HepG2 (cell line): ENCODE measurements around the gene ABHD15. TPM values are rescaled to one million over a fixed set of nuclear protein-coding genes. Genes with fewer than 3 reads are reported as not detected.
A peak's percentile ranks its signal among the peaks of the same experiment; 100 is the strongest.

Experiments
- ATAC-seq: fragments of 200-7000 bp; cut with Tn5 transposase; 3 replicates; pipeline ENCODE4 v1.9.1; 2020; ENCODE audit warnings: mild to moderate bottlenecking, moderate library complexity
- Bru-seq: library from RNA; stranded (reverse); fragments of 400-500 nt; gene quantifications from one replicate; lab custom pipeline; 2021; lab: Mats Ljungman, UMichigan
- BruChase-seq, 2 experiments: library from RNA; stranded (reverse); fragments of 400-500 nt; gene quantifications; one replicate each; lab custom pipeline; 2021; lab: Mats Ljungman, UMichigan
- BruUV-seq: library from RNA; stranded (reverse); fragments of 400-500 nt; replicated peaks from 2 replicates; lab custom pipeline; 2021; lab: Mats Ljungman, UMichigan
- CTCF ChIA-PET: fragments of 300-600 bp; formaldehyde crosslinking; extraction: SDS; loops from one replicate; lab custom pipeline; 2021; ENCODE audit warnings: low total read pairs, inconsistent platforms, low intra/inter-chr PET ratio; lab: Yijun Ruan, JAX
- POLR2A ChIA-PET: fragments of 350-600 bp; sonication (Branson Sonifier 250); formaldehyde crosslinking; loops from one replicate; lab custom pipeline; 2020; ENCODE audit warnings: antibody characterized with exemption, inconsistent platforms; lab: Yijun Ruan, JAX
- DNase-seq: peaks from one replicate; pipeline ENCODE4 v3.0.0-alpha.2; 2015; ENCODE audit warnings: low spot score
- FAIRE-seq: peaks from 3 replicates; lab custom pipeline; 2011; peaks lifted over from hg19 to GRCh38; lab: Jason Lieb, UNC
- H2AFZ ChIP-seq: one replicate; pipeline ENCODE4 v1.6.1; 2011; ENCODE audit warnings: low read length, inconsistent platforms
- H3K27ac ChIP-seq: fragments of 300-600 bp; 3 replicates; pipeline ENCODE4 v1.8.0; 2011; ENCODE audit warnings: mixed run types, mild to moderate bottlenecking, mixed read lengths, low read length, inconsistent platforms; ENCODE audit not compliant: insufficient read depth; ENCODE audit errors: extremely low read length
- H3K27me3 ChIP-seq, 2 experiments: fragments of 200-600 bp in 1 of 2; 2 replicates in 1 of 2; 3 replicates in 1 of 2; pipeline versions ENCODE4 v1.6.0 to v1.8.0; 2011; ENCODE audit warnings: low read length in 2 of 2, mild to moderate bottlenecking in 2 of 2, moderate library complexity in 2 of 2, inconsistent platforms in 1 of 2; ENCODE audit not compliant: insufficient read depth in 2 of 2, control insufficient read depth in 1 of 2
- H3K36me3 ChIP-seq, 2 experiments: fragments of 200-600 bp in 1 of 2; replicated peaks in 1 of 2; 2 replicates in 1 of 2; 3 replicates in 1 of 2; pipeline versions ENCODE4 v1.5.1 to v1.8.0; 2011; ENCODE audit warnings: low read length in 2 of 2, inconsistent platforms in 1 of 2; ENCODE audit not compliant: insufficient read depth in 2 of 2, control insufficient read depth in 1 of 2
- H3K4me1 ChIP-seq: 2 replicates; pipeline ENCODE4 v1.5.1; 2012; ENCODE audit warnings: low read length, inconsistent platforms; ENCODE audit not compliant: insufficient read depth
- H3K4me2 ChIP-seq: 2 replicates; pipeline ENCODE4 v1.6.0; 2011; ENCODE audit warnings: low read depth, low read length, inconsistent platforms
- H3K4me3 ChIP-seq, 3 experiments: fragments of 200-600 bp in 1 of 3; sonication (generic), shearing (Covaris generic) in 1 of 3; replicated peaks in 1 of 3; 2 replicates each; pipeline ENCODE4 v1.5.1; 2011 to 2016; ENCODE audit warnings: low read length in 3 of 3, inconsistent platforms in 2 of 3, low read depth in 2 of 3, mild to moderate bottlenecking in 2 of 3, control low read depth in 1 of 3, mixed read lengths in 1 of 3; ENCODE audit not compliant: insufficient read depth in 1 of 3
- H3K79me2 ChIP-seq: one replicate; pipeline ENCODE4 v1.6.1; 2011; ENCODE audit warnings: low read length, inconsistent platforms; ENCODE audit not compliant: insufficient read depth
- H3K9ac ChIP-seq: 2 replicates; pipeline ENCODE4 v1.6.0; 2011; ENCODE audit warnings: mild to moderate bottlenecking, low read depth, low read length, inconsistent platforms; ENCODE audit not compliant: insufficient read depth
- H3K9me3 ChIP-seq: 2 replicates; pipeline ENCODE4 v1.5.1; 2012; ENCODE audit warnings: mild to moderate bottlenecking, low read length
- H4K20me1 ChIP-seq: 2 replicates; pipeline ENCODE4 v1.6.0; 2011; ENCODE audit warnings: inconsistent platforms, mild to moderate bottlenecking, low read length, moderate library complexity; ENCODE audit not compliant: insufficient read depth
- ADNP ChIP-seq: sonication (generic); formaldehyde crosslinking; IDR thresholded peaks from 2 replicates; pipeline ENCODE4 v1.4.0; 2020; ENCODE audit warnings: missing genetic modification reagents
- AGO1 ChIP-seq: fragments of 200-400 bp; formaldehyde crosslinking; IDR thresholded peaks from 2 replicates; pipeline ENCODE4 v1.6.1; 2017; ENCODE audit warnings: mild to moderate bottlenecking, low read depth, low read length, moderate library complexity; ENCODE audit not compliant: poor library complexity, severe bottlenecking
- DMTF1 ChIP-seq: sonication (generic); formaldehyde crosslinking; IDR thresholded peaks from 2 replicates; pipeline ENCODE4 v1.4.0; 2020; ENCODE audit warnings: mild to moderate bottlenecking, missing genetic modification reagents
- MAZ ChIP-seq, 2 experiments: sonication (generic) in 1 of 2; formaldehyde crosslinking in 1 of 2; IDR thresholded peaks; 2 replicates each; pipeline versions ENCODE4 v1.5.0 to v1.6.1; 2012 to 2020; ENCODE audit warnings: low read depth in 2 of 2, mild to moderate bottlenecking in 2 of 2, borderline replicate concordance in 1 of 2, improper control_type of control experiment in 1 of 2, low read length in 1 of 2, missing genetic modification reagents in 1 of 2, moderate library complexity in 1 of 2
- MNT ChIP-seq: fragments of 450-650 bp; IDR thresholded peaks from 2 replicates; pipeline ENCODE4 v1.6.1; 2016
- NCOA2 ChIP-seq: sonication (generic); formaldehyde crosslinking; IDR thresholded peaks from 2 replicates; pipeline ENCODE4 v1.8.0; 2022; ENCODE audit warnings: inconsistent platforms
- SRSF1 ChIP-seq: fragments of 200-400 bp; formaldehyde crosslinking; optimal IDR thresholded peaks from 2 replicates; pipeline ENCODE3; 2017; ENCODE audit warnings: mild to moderate bottlenecking, low read depth, low read length, moderate library complexity
- TAF1 ChIP-seq: sonication (generic); formaldehyde crosslinking; IDR thresholded peaks from 2 replicates; pipeline ENCODE4 v1.4.0; 2020; ENCODE audit warnings: missing genetic modification reagents
- ZNF101 ChIP-seq: sonication (generic); formaldehyde crosslinking; IDR thresholded peaks from 2 replicates; pipeline ENCODE4 v1.4.0; 2020; ENCODE audit warnings: mild to moderate bottlenecking, low read depth, missing genetic modification reagents, borderline replicate concordance
- ZNF30 ChIP-seq: sonication (generic); formaldehyde crosslinking; IDR thresholded peaks from 2 replicates; pipeline ENCODE4 v1.5.0; 2020; ENCODE audit warnings: mild to moderate bottlenecking, missing genetic modification reagents
- ZNF746 ChIP-seq: sonication (generic); formaldehyde crosslinking; IDR thresholded peaks from 2 replicates; pipeline ENCODE4 v1.8.0; 2022; ENCODE audit warnings: mild to moderate bottlenecking, missing genetic modification reagents
- ZNF816 ChIP-seq: sonication (generic); formaldehyde crosslinking; IDR thresholded peaks from 2 replicates; pipeline ENCODE4 v1.8.0; 2022; ENCODE audit warnings: missing genetic modification reagents, mild to moderate bottlenecking, borderline replicate concordance
- WGBS: methylation state at CpG from one replicate; pipeline ENCODE4 v1.1.6; 2017; ENCODE audit warnings: low lambda C conversion rate; 5-methylcytosine and 5-hydroxymethylcytosine counted together
- in situ Hi-C: cut with HindIII; loops from 2 replicates; pipeline ENCODE4 v1.10.0; 2017; ENCODE audit warnings: low pct_unique_long_range_greater_than_20kb; ENCODE audit not compliant: extremely low pct_ligation_motif_present
- intact Hi-C: fragments of 100-400 bp; cut with micrococcal nuclease; formaldehyde crosslinking; loops from one replicate; pipeline ENCODE4 v1.10.0; 2022; ENCODE audit not compliant: unreplicated experiment
- long read RNA-seq, 2 experiments: library from RNA in 1 of 2; library from polyadenylated mRNA in 1 of 2; stranded (forward) in 1 of 2; unstranded in 1 of 2; transcript quantifications; one replicate each; pipeline ENCODE4 v2.0.0, GENCODE V29; 2019 to 2022
- polyA minus RNA-seq, 3 experiments: library from RNA; depleted of rRNA, polyadenylated mRNA; stranded (reverse); fragments of >200 nt; gene quantifications; 2 replicates each; pipeline ENCODE4 v1.2.3, GENCODE V29; 2011; ENCODE audit warnings: low replicate concordance in 1 of 3
- polyA plus RNA-seq, 8 experiments: library from polyadenylated mRNA; depleted of rRNA in 3 of 8; stranded (reverse) in 7 of 8; unstranded in 1 of 8; fragments of >200 nt; fragmentation: Illumina TruSeq in 4 of 8; extraction: Trizol in 4 of 8; gene quantifications; 2 replicates each; pipeline versions ENCODE4 v1.2.1 to v1.2.3, GENCODE V29; 2011 to 2016; ENCODE audit warnings: low read depth in 4 of 8, missing spikeins in 1 of 8, mixed read lengths in 1 of 8; ENCODE audit not compliant: insufficient read depth in 1 of 8
- total RNA-seq, 5 experiments: library from RNA; depleted of rRNA; stranded (reverse); fragments of >200 nt; fragmentation: Illumina TruSeq; extraction: Trizol; gene quantifications; 2 replicates each; pipeline ENCODE4 v1.2.3, GENCODE V29; 2016; ENCODE audit warnings: low read depth in 1 of 5

ABHD15 gene
- total RNA-seq (2016; rRNA removed; fragmentation: Illumina TruSeq; extraction: Trizol) (4.8 and 7.7 TPM in 2 replicates), polyA plus RNA-seq (2011; rRNA removed) (2.4 and 2.9 TPM in 2 replicates), polyA minus RNA-seq (2011; rRNA and poly(A)+ RNA removed; ENCODE audit: low replicate concordance) (9.2 and 15.6 TPM in 2 replicates), Bru-seq, nascent RNA (percentile 59 among the genes with signal in this experiment), BruChase-seq, experiment 1, labeled RNA remaining after a 6-hour chase (percentile 67 among the genes with signal in this experiment), BruChase-seq, experiment 2, labeled RNA remaining after a 2-hour chase (percentile 68 among the genes with signal in this experiment)
- total RNA-seq (2016; cell fraction: cytosol; rRNA removed; fragmentation: Illumina TruSeq; extraction: Trizol; ENCODE audit: low read depth), result 0.44 and 0.91 TPM in 2 replicates
- 5.0 and 7.3 TPM in 2 replicates for total RNA-seq (2016; cell fraction: insoluble cytoplasmic fraction; rRNA removed; fragmentation: Illumina TruSeq; extraction: Trizol)
- 3.2 and 3.6 TPM in 2 replicates for total RNA-seq (2016; cell fraction: membrane; rRNA removed; fragmentation: Illumina TruSeq; extraction: Trizol)
- 6.6 and 6.7 TPM in 2 replicates for total RNA-seq (2016; cell fraction: nucleus; rRNA removed; fragmentation: Illumina TruSeq; extraction: Trizol)
- 2.6 and 2.7 TPM in 2 replicates for polyA plus RNA-seq (2011; cell fraction: cytosol; rRNA removed)
- polyA plus RNA-seq (2011; cell fraction: nucleus; rRNA removed), result 2.3 and 2.7 TPM in 2 replicates
- 2.3 and 2.8 TPM in 2 replicates for polyA plus RNA-seq (2012)
- 0.60 and 0.61 TPM in 2 replicates for polyA plus RNA-seq (2016; cell fraction: cytosol; fragmentation: Illumina TruSeq; extraction: Trizol; ENCODE audit: low read depth)
- polyA plus RNA-seq (2016; cell fraction: insoluble cytoplasmic fraction; fragmentation: Illumina TruSeq; extraction: Trizol; ENCODE audit: low read depth), result 4.7 and 5.2 TPM in 2 replicates
- polyA plus RNA-seq (2016; cell fraction: membrane; fragmentation: Illumina TruSeq; extraction: Trizol; ENCODE audit: low read depth), result 1.9 and 2.1 TPM in 2 replicates
- 8.6 and 9.0 TPM in 2 replicates for polyA plus RNA-seq (2016; cell fraction: nucleus; fragmentation: Illumina TruSeq; extraction: Trizol; ENCODE audit: insufficient read depth, low read depth)
- 2.6 and 3.4 TPM in 2 replicates for polyA minus RNA-seq (2011; cell fraction: cytosol; rRNA and poly(A)+ RNA removed)
- polyA minus RNA-seq (2011; cell fraction: nucleus; rRNA and poly(A)+ RNA removed), result 3.6 and 5.5 TPM in 2 replicates
- long read RNA-seq, experiment 1, partial matches to known transcripts, result 0 of 6 reads
- long read RNA-seq, experiment 1, other reads (novel, unspliced or antisense), result 3 of 6 reads
- long read RNA-seq, experiment 2, transcript ABHD15-201 (2 exons, 3,592 nt), result major isoform, 16 of 20 reads
- long read RNA-seq, experiment 2, partial matches to known transcripts, result 0 of 20 reads
- long read RNA-seq, experiment 2, other reads (novel, unspliced or antisense), result 4 of 20 reads

- FAIRE-seq, result no peak
- no peaks in the 10 kb centered on the region for H3K27me3 ChIP-seq
- H3K4me1 ChIP-seq, result peaks cover 29% of the 10 kb centered on the region
- BruUV-seq, result no TSS peak
- H3K4me2 ChIP-seq, result peak within 1 kb of the TSS; percentile 84
- H2AFZ ChIP-seq, result no peak within 1 kb of the TSS
- no peaks in the 10 kb centered on the region for H3K36me3 ChIP-seq
- H3K4me3 ChIP-seq, result peak within 1 kb of the TSS; percentile 72 to 94 (median 84)
- 0 out of 2 replicates have a peak, but pooled peaks cover 5% of the 10 kb centered on the region for H4K20me1 ChIP-seq
- no peaks in the 10 kb centered on the region for H3K9me3 ChIP-seq
- peak within 1 kb of the TSS; percentile 41 for H3K9ac ChIP-seq
- ATAC-seq, result peak; percentile 63
- peak; percentile 35 for DNase-seq
- WGBS, result 0% methylated on average over 4 of the region's 94 CpGs
- in situ Hi-C loops (no loop called here), intact Hi-C loops (loop anchor here (10.0 kb wide), 1 partner anchor 272 kb away; the partner anchor contains the start of gene NUFIP2)
- ChIA-PET POLR2A (interaction anchor here (1.0 to 3.1 kb wide), 8 partner anchors 8 to 273 kb away, joined by 4 to 24 read pairs (median 8); partner anchors contain the start of genes NUFIP2 and TAOK1), CTCF (interaction anchor here (0.8 kb wide), 1 partner anchor 13 kb away, joined by 3 read pairs; no protein-coding TSS in a partner anchor)
- H3K79me2 ChIP-seq, result no peaks in the 10 kb centered on the region
- peak within 1 kb of the TSS; percentile 86 for H3K27ac ChIP-seq
- no peak for TF ChIP-seq ZNF30 (CRISPR knock-in tag)
- no peak for TF ChIP-seq ZNF101 (CRISPR knock-in tag)
- peak; percentile 52 for TF ChIP-seq AGO1
- no peak for TF ChIP-seq ZNF816
- TF ChIP-seq MNT, result no peak
- TF ChIP-seq DMTF1 (CRISPR knock-in tag), result no peak
- TF ChIP-seq ADNP (CRISPR knock-in tag), result no peak
- no peak for TF ChIP-seq MAZ (IDR thresholded peaks at IDR 0.05; ENCODE audit: borderline replicate concordance, low read depth, low read length)
- TF ChIP-seq MAZ (CRISPR knock-in tag; IDR thresholded peaks at IDR 0.05; ENCODE audit: low read depth), result peak; percentile 68
- TF ChIP-seq ZNF746 (CRISPR knock-in tag), result peak; percentile 69
- TF ChIP-seq TAF1, result peak; percentile 6; the same call in 1 of the 2 replicates
- TF ChIP-seq SRSF1, result no peak
- no peak for TF ChIP-seq NCOA2 (CRISPR knock-in tag)
Observed at GRCh38 chr17:29566473-29567303, at the start of gene ABHD15. Gene ABHD15 (minus strand): TSS chr17:29567037. CDS start chr17:29566966, 71 bp downstream.
